ENCODE measurements around the gene MICU1.

DNA sequence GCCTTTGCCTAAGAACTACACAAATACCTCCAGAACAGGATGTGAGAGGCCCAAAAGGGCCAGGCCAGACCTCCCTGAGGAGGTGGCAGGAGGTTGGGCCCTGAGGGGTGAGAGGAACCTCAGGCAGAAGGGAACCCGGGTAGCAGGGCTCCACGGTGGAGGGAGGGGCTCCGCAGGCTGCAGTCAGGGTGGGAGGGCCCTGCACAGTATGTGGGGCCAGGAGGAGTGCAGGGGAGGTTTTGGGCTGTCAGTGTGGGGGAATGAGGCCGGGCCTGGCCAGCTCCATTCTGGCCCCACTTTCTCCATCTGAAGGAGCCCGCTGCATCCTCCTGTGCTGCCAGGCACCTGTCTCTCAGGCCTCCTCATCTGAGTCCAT is 297.1 kb downstream of the MICU1 start:
- TF ChIP-seq POLR2A (IDR thresholded peaks at IDR 0.05) (no peak), EP300 (IDR thresholded peaks at IDR 0.05; ENCODE audit: low read depth) (no peak), POLR2AphosphoS5 (IDR thresholded peaks at IDR 0.05) (no peak)
- TF ChIP-seq, protein P1, sequence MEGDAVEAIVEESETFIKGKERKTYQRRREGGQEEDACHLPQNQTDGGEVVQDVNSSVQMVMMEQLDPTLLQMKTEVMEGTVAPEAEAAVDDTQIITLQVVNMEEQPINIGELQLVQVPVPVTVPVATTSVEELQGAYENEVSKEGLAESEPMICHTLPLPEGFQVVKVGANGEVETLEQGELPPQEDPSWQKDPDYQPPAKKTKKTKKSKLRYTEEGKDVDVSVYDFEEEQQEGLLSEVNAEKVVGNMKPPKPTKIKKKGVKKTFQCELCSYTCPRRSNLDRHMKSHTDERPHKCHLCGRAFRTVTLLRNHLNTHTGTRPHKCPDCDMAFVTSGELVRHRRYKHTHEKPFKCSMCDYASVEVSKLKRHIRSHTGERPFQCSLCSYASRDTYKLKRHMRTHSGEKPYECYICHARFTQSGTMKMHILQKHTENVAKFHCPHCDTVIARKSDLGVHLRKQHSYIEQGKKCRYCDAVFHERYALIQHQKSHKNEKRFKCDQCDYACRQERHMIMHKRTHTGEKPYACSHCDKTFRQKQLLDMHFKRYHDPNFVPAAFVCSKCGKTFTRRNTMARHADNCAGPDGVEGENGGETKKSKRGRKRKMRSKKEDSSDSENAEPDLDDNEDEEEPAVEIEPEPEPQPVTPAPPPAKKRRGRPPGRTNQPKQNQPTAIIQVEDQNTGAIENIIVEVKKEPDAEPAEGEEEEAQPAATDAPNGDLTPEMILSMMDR (IDR thresholded peaks at IDR 0.05), result no peak

All from transverse colon (tissue), 4 donors.